ENCODE data around the gene ASAH2B.
"Not testable (repeated sequence)": the region's sequence is repeated elsewhere in the genome, so short reads cannot be mapped to it uniquely, and the experiment has no call there.

DNA sequence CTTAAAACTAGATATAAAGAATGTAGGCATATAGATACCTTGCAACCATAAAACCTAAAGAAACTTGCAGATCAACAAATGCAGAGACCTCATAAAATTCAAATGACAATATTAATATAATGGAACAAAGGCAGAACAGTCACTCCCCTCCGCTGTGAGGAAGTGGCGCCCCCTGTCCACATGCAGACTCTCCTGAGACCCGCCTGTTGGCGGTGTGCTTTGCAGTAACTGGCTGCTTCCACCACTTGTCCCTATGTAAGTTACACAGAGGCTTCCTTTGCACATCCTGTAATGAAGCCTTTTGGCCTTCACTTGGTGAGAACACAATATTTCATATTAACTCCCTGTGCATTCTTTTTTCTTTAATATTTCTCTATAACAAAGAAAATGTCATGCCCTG is 41.9 kb upstream of the ASAH2B start:
- TF ChIP-seq, protein P1, sequence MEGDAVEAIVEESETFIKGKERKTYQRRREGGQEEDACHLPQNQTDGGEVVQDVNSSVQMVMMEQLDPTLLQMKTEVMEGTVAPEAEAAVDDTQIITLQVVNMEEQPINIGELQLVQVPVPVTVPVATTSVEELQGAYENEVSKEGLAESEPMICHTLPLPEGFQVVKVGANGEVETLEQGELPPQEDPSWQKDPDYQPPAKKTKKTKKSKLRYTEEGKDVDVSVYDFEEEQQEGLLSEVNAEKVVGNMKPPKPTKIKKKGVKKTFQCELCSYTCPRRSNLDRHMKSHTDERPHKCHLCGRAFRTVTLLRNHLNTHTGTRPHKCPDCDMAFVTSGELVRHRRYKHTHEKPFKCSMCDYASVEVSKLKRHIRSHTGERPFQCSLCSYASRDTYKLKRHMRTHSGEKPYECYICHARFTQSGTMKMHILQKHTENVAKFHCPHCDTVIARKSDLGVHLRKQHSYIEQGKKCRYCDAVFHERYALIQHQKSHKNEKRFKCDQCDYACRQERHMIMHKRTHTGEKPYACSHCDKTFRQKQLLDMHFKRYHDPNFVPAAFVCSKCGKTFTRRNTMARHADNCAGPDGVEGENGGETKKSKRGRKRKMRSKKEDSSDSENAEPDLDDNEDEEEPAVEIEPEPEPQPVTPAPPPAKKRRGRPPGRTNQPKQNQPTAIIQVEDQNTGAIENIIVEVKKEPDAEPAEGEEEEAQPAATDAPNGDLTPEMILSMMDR (IDR thresholded peaks at IDR 0.05), result not testable (repeated sequence)
- not testable (repeated sequence) for TF ChIP-seq POLR2AphosphoS5, EP300 (IDR thresholded peaks at IDR 0.05)
